SU-DHL-6 (cell line): ENCODE data around the gene FDX1.

Experiments
- CTCF ChIP-seq: fragments of 200-600 bp; sonication (generic); IDR thresholded peaks from one replicate; pipeline ENCODE4 v1.5.1; 2017; ENCODE audit warnings: antibody characterized with exemption, mild to moderate bottlenecking, low read length, moderate library complexity; ENCODE audit not compliant: insufficient read depth, poor library complexity, severe bottlenecking
- EZH2phosphoT487 ChIP-seq: fragments of 200-600 bp; sonication (generic), shearing (Covaris generic); conservative IDR thresholded peaks from 2 replicates; pipeline ENCODE4 v1.6.1; 2018; ENCODE audit warnings: mild to moderate bottlenecking, antibody characterized with exemption, low read length, moderate library complexity, mixed read lengths

GRCh38 chr11:110497231-110497978 lies 67.7 kb downstream of the FDX1 start:
- TF ChIP-seq CTCF (no peak), EZH2phosphoT487 (no peak)
